Adipocyte (in vitro differentiated cells): ENCODE data around the gene CCDC154.

Source experiments
- DNase-seq: peaks from one replicate; pipeline ENCODE4 v3.0.0-alpha.2; 2015; ENCODE audit warnings: low read depth
- H3K27me3 ChIP-seq: replicated peaks from 2 replicates; pipeline ENCODE4 v1.7.0; 2013; ENCODE audit warnings: mild to moderate bottlenecking, low read length, moderate library complexity; ENCODE audit not compliant: control insufficient read depth, insufficient read depth
- H3K36me3 ChIP-seq: 2 replicates; pipeline ENCODE4 v1.7.0; 2013; ENCODE audit warnings: low read length, mild to moderate bottlenecking, moderate library complexity; ENCODE audit not compliant: control insufficient read depth, insufficient read depth, severe bottlenecking
- H3K4me1 ChIP-seq: 2 replicates; pipeline ENCODE4 v1.7.0; 2013; ENCODE audit warnings: mild to moderate bottlenecking, low read length, moderate library complexity; ENCODE audit not compliant: control insufficient read depth, insufficient read depth
- H3K4me3 ChIP-seq: 2 replicates; pipeline ENCODE4 v1.7.0; 2013; ENCODE audit warnings: mild to moderate bottlenecking, low read length, moderate library complexity
- H3K9ac ChIP-seq: 2 replicates; pipeline ENCODE4 v1.7.0; 2013; ENCODE audit warnings: mild to moderate bottlenecking, low read length, moderate library complexity
- H3K9me3 ChIP-seq: 2 replicates; pipeline ENCODE4 v1.7.0; 2013; ENCODE audit warnings: mild to moderate bottlenecking, low read length, moderate library complexity; ENCODE audit not compliant: control insufficient read depth

Gene CCDC154

DNA sequence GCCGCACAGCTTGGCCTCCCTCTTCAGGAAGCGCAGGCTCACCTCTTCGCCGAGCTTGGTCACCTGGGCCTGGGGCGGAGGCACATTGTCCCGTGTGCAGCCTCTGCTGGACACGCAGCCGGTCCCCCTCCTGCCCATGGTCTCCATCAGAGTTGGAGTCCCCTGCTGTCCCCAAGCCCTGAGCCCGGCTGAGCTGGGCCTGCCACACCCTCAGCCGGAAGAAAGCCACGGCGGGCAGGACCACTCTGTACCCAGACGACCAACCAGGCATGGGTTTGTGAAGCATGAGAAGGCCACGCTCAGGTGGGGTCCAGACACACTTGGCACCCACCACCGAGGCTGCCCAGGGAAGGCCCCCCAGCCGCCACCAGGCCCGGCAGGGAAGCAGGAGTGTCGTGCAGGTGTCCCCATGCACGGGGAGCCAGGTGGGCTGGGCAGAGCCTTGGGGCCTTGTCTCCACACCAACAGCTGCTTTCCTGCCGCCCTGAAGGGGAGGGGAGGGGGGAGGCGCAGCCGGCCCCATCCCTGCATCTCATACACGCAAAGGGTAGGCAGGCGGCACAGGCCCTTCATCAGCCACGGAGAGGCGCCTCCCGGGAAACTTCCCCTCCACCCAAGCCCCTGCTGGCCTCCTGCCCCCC, 5.2 kb downstream of the CCDC154 start:
- no peak for DNase-seq
- no peaks in the 10 kb centered on the region for H3K9me3 ChIP-seq
- H3K36me3 ChIP-seq = no peaks in the 10 kb centered on the region
- no peaks in the 10 kb centered on the region for H3K4me1 ChIP-seq
- no peaks in the 10 kb centered on the region for H3K27me3 ChIP-seq
- H3K4me3 ChIP-seq = no peak overlapping the region
- H3K9ac ChIP-seq = no peak overlapping the region

DNA sequence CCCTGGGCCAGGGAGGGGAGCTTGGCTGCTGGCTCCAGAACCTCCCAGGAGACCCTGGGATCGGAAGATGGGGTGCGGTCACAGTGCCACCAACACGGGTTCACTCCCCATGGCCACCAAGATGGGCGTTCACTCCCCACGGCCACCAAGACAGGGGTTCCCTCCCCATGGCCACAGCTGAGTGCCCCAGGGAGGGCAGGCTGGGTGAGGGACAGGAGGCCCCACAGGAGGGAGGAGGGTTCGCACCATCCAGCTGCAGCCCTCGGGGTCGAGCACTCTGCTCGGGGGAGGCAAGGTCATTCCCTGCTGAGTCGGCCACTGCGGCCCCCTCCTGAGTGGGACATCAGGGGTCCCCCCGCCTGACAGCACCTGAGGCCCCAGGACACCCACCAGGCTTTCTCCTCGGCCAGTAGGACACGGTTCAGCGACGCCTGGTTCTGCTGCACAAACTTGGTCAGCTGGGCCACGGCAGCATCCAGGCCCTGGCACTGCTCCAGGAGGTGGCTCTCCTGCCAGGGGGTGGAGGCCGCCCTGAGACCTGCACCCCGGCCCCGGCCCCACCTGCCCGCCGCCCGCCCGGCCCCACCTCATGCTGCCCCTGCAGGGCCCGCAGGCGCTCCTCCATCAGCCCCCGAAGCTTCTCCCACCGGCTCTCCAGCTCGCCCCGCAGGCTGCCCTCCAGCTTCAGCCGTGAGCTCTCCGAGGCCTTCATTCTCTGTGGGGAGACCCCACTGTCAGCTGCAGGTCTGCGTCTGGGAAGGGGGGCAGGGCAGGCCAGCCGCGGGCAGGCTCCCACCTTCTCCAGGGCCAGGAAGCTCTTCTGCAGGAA, 5.9 kb downstream of the CCDC154 start:
- no peak overlapping the region for H3K4me3 ChIP-seq
- DNase-seq = no peak
- H3K9me3 ChIP-seq = no peaks in the 10 kb centered on the region
- no peaks in the 10 kb centered on the region for H3K36me3 ChIP-seq
- H3K9ac ChIP-seq = no peak overlapping the region
- H3K4me1 ChIP-seq = no peaks in the 10 kb centered on the region
- H3K27me3 ChIP-seq = no peaks in the 10 kb centered on the region

DNA sequence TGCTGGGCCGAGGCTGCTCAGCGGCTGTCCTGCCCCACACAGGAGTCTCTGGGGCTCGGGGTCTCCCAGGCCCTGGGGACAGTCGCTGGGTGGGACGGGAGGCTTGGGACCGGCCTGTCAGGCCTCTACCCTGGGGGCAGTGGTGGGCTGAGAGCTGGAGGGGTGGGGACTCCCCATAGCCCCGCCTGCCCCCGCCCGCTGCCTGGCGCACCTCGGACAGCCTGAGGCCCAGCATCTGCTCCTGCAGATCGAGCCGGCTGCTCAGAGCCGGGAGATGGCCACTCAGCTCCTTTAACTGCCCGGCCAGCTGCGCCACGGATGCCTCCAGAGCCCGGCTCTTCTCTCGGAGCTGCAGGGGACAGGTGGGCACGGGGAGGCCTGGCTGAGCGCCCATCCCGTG, 6.8 kb downstream of the CCDC154 start:
- no peaks in the 10 kb centered on the region for H3K27me3 ChIP-seq
- no peaks in the 10 kb centered on the region for H3K9me3 ChIP-seq
- no peak overlapping the region for H3K9ac ChIP-seq
- no peak for DNase-seq
- no peaks in the 10 kb centered on the region for H3K36me3 ChIP-seq
- no peak overlapping the region for H3K4me3 ChIP-seq
- H3K4me1 ChIP-seq = no peaks in the 10 kb centered on the region

DNA sequence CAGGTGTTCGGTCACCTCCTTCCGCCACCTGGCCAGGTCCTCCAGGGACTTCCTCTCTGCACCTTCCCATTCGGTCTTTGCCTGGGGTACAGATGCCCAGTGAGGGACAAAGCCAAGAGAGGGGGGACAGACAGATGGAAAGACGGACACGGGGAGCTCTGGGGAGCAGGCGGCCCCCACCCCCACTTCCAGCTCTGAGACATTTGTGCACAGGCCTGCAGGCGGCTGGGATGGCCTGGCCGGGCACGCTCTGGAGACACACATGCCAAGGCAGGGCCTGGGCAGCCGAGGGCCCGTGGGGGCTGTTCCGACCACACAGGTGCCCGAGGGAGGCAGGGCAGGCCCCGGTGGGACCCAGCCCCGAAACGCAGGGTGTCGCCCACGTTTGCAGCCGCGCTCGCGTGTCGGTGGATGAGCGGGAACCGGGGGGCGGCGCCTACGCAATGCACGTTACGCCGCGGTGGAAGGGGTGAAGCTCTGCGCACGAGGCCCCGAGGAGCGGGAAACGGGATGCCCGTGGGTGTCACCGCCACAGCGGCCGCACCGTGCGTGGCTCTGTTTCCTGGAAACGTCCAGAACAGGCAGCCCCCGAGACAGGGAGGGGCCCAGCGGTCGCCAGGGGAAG, 7.5 kb downstream of the CCDC154 start:
- no peak for DNase-seq
- Histone ChIP-seq H3K9ac (no peak overlapping the region), H3K9me3 (no peaks in the 10 kb centered on the region), H3K4me1 (no peaks in the 10 kb centered on the region), H3K4me3 (no peak overlapping the region), H3K36me3 (no peaks in the 10 kb centered on the region), H3K27me3 (no peaks in the 10 kb centered on the region)

DNA sequence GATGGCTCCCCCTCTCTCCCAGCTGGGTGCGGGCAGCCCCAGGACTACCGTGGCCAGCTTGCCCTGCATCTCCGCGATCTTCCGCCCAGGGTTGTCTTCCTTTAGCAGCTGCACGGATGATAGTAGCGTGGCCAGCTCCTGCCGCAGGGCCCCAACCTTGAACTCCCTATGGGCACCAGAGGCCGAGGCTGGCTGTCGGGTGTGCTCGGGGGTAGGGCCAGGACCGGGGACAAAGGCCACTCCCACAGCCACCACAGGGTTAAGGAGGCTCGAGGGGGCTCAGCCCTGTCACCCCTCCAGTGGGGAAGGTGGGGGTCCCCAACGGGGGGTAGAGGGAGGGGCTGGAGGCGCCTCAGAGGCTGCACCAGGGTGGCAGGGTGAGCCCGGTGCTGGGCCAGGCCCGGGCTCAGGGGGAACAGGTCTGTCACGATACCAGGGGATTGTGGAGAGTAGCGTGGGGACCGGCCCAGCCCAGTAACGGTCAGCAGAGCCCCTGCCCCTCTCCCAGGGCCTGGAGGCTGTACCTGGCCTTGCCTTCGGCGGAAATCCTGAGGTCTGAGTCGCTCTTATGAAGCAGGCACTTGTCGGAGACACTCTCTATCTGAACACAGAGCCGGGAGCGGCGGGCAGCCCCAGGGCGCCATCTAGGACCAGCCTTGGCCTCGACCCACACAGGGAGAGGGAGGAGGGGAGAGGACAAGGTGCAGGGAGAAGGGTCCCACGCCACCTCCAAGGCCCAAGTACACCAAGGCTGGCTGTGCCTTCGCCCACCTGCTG, 8.2 kb downstream of the CCDC154 start:
- DNase-seq = no peak
- Histone ChIP-seq H3K9me3 (no peaks in the 10 kb centered on the region), H3K36me3 (no peaks in the 10 kb centered on the region), H3K4me3 (no peak overlapping the region), H3K9ac (no peak overlapping the region), H3K27me3 (no peaks in the 10 kb centered on the region), H3K4me1 (no peaks in the 10 kb centered on the region)

DNA sequence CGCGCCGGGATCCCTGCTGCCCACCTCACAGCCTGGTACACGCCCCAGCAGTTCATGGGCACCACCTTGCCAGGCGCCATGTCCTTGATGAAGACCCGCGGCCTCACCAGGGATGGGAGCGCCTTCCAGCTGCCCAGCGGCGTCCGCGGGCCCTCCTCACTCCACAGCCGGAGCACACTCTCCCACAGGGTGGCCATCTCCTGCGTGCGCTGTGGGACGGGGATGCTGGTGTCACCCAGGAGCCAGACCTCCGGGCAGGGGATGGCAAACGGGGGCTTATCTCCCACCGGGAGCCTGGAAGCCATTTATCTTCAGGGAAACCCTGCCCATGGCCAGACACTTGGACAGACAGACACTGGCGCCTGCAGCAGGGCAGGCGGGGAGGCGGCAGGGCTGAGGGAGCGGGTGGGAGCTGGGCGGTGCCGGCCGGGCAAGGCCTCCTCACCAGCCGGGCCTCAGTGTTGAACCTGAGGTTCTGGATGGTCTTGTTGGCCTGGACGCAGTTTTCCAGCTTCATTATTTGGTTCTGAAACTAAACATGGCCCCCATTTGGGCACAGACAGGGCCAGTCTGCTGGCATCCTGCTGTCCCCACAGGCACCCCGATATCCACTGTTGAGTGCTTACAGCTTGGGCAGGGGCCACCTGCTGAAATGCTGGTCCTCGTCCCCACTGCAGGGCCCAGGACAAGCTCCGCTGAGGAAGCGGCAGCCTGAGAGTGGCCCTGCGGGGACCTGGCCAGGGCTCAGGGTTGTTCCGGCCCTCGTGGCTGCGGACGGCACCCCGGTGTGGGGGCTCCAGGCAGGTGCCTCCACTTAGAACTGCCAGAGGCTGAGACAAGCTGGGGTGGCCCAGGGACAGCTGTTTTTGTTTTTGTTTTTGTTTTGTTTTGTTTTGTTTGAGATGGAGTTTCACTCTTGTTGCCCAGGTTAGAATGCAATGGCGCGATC, 9.4 kb downstream of the CCDC154 start:
- Histone ChIP-seq H3K36me3 (no peaks in the 10 kb centered on the region), H3K4me3 (no peak overlapping the region), H3K9ac (no peak overlapping the region), H3K27me3 (no peaks in the 10 kb centered on the region), H3K4me1 (no peaks in the 10 kb centered on the region), H3K9me3 (no peaks in the 10 kb centered on the region)
- DNase-seq = no peak

DNA sequence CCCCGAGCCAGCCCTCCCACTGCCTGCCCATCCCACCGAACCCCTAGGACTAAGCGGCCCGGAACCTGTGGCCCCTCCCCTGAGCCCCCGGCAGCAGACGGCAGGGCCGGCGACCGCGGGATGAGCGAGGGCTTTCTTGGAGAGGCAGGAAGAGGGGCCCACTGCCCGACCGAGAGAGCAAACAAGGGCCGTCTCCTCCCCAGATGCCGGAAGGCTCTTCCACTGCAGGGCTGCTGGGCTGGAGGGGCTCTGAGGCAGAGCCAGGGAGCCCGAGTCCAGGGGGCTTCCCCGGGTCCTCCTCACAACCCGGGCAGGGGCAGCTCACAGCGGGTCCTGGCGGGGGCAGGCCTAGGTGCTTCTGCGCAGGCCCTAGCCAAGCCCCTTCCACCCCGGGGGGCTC, 10.6 kb downstream of the CCDC154 start:
- Histone ChIP-seq H3K9me3 (no peaks in the 10 kb centered on the region), H3K36me3 (no peaks in the 10 kb centered on the region), H3K27me3 (no peaks in the 10 kb centered on the region), H3K4me1 (no peaks in the 10 kb centered on the region), H3K4me3 (no peak overlapping the region), H3K9ac (no peak overlapping the region)
- no peak for DNase-seq

DNA sequence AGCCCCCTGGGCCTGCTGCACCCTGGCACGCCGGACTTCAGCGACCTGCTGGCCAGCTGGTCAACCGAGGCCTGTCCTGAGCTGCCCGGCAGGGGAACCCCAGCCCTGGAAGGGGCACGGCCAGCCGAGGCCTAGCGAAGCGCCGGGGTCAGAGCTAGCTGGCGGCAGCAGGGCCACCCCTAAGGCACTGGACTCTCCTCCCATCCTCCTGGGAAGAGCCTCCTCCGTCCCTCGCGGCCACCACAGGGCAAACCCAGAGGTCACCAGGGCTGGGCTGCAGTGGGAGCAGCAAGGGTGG, 11.1 kb downstream of the CCDC154 start:
- Histone ChIP-seq H3K4me1 (no peaks in the 10 kb centered on the region), H3K36me3 (no peaks in the 10 kb centered on the region), H3K27me3 (no peaks in the 10 kb centered on the region), H3K9me3 (no peaks in the 10 kb centered on the region), H3K9ac (no peak overlapping the region), H3K4me3 (no peak overlapping the region)
- no peak for DNase-seq

DNA sequence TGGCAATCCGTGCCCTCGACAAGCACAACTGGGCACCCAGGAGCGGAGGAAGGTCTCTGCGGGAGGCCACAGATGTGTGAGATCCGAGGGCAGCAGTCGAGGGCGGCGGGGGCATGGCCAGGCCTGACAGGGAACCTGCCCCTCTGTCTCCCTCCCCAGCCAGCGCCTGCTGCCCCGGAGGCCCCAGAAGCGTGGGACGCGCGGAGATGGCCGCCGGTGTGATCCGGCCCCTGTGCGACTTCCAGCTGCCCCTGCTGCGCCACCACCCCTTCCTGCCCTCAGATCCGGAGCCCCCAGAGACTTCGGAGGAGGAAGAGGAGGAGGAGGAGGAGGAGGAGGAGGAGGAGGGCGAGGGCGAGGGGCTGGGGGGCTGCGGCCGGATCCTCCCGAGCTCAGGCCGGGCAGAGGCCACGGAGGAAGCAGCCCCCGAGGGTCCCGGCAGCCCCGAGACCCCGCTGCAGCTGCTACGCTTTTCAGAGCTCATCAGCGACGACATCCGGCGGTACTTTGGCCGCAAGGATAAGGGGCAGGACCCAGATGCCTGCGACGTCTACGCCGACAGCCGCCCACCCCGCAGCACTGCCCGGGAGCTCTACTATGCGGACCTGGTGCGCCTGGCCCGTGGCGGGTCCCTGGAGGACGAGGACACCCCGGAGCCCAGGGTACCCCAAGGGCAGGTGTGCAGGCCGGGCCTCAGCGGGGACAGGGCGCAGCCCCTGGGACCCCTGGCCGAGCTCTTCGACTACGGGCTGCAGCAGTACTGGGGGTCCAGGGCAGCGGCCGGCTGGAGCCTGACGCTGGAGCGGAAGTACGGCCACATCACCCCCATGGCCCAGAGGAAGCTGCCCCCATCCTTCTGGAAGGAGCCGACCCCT, 11.7 kb downstream of the CCDC154 start:
- Histone ChIP-seq H3K4me1 (no peaks in the 10 kb centered on the region), H3K4me3 (no peak overlapping the region), H3K9me3 (no peaks in the 10 kb centered on the region), H3K9ac (no peak overlapping the region), H3K36me3 (no peaks in the 10 kb centered on the region), H3K27me3 (no peaks in the 10 kb centered on the region)
- no peak for DNase-seq
